Smooth muscle cell (in vitro differentiated cells): ENCODE results near the gene LIN54. TPM values are rescaled to one million over a fixed set of nuclear protein-coding genes. Genes with fewer than 3 reads are reported as not detected.
"Not testable (repeated sequence)": the region's sequence is repeated elsewhere in the genome, so short reads cannot be mapped to it uniquely, and the experiment has no call there.

Experiments
- DNase-seq: peaks from one replicate; lab custom pipeline; 2025; ENCODE audit not compliant: unreplicated experiment; lab: John Stamatoyannopoulos, UW
- H2AFZ ChIP-seq: fragments of 200-600 bp; sonication (generic); 2 replicates; pipeline ENCODE4 v1.6.0; 2016; ENCODE audit warnings: antibody characterized with exemption, low read depth, mild to moderate bottlenecking
- H3F3A ChIP-seq: fragments of 200-600 bp; sonication (generic); 2 replicates; pipeline ENCODE4 v1.6.0; 2017; ENCODE audit warnings: antibody characterized with exemption, low read depth
- H3K27ac ChIP-seq: fragments of 200-600 bp; sonication (generic); 2 replicates; pipeline ENCODE4 v1.5.1; 2016; ENCODE audit warnings: low read depth, mild to moderate bottlenecking
- H3K27me3 ChIP-seq: fragments of 200-600 bp; sonication (generic); 2 replicates; pipeline ENCODE4 v1.6.1; 2016; ENCODE audit warnings: low read depth, mild to moderate bottlenecking
- H3K36me3 ChIP-seq: fragments of 200-600 bp; sonication (generic); 2 replicates; pipeline ENCODE4 v1.5.1; 2016; ENCODE audit warnings: low read depth
- H3K4me1 ChIP-seq: fragments of 200-600 bp; sonication (generic); 2 replicates; pipeline ENCODE4 v1.5.1; 2016; ENCODE audit warnings: low read depth
- H3K4me2 ChIP-seq: fragments of 200-600 bp; sonication (generic); 2 replicates; pipeline ENCODE4 v1.6.0; 2016; ENCODE audit warnings: mild to moderate bottlenecking
- H3K4me3 ChIP-seq: fragments of 200-600 bp; sonication (generic); 2 replicates; pipeline ENCODE4 v1.5.1; 2016; ENCODE audit warnings: mild to moderate bottlenecking
- H3K79me2 ChIP-seq: fragments of 200-600 bp; sonication (generic); 2 replicates; pipeline ENCODE4 v1.6.0; 2016; ENCODE audit warnings: low read depth, mild to moderate bottlenecking
- H3K9ac ChIP-seq: fragments of 200-600 bp; sonication (generic); 2 replicates; pipeline ENCODE4 v1.6.0; 2016; ENCODE audit warnings: low read depth
- H3K9me3 ChIP-seq: fragments of 200-600 bp; sonication (generic); replicated peaks from 2 replicates; pipeline ENCODE4 v1.5.1; 2016; ENCODE audit warnings: low read depth
- H4K20me1 ChIP-seq: fragments of 200-600 bp; sonication (generic); 2 replicates; pipeline ENCODE4 v1.6.0; 2016; ENCODE audit warnings: low read depth
- WGBS: methylation state at CpG from one replicate; pipeline ENCODE4 v1.1.7; 2016; ENCODE audit warnings: low lambda C conversion rate; 5-methylcytosine and 5-hydroxymethylcytosine counted together
- polyA plus RNA-seq: library from polyadenylated mRNA; unstranded; fragments of >200 nt; fragmentation: Nextera tagmentation; extraction: Ambion mirVana; gene quantifications from 2 replicates; pipeline ENCODE4 v1.2.1, GENCODE V29; 2016
- total RNA-seq: library from RNA; depleted of rRNA; stranded (reverse); fragments of >200 nt; gene quantifications from 2 replicates; pipeline ENCODE4 v1.2.3, GENCODE V29; 2014
- TF ChIP-seq, protein P1 (sequence below): fragments of 200-600 bp; sonication (generic); IDR thresholded peaks from 2 replicates; pipeline ENCODE4 v1.5.1; 2017; ENCODE audit warnings: borderline replicate concordance, mild to moderate bottlenecking, antibody characterized with exemption; ENCODE audit not compliant: insufficient read depth, poor library complexity, severe bottlenecking

The LIN54 gene
- total and polyA plus RNA-seq, 2 experiments from 2014 or later: 5.0 to 24.1 TPM

DNA sequence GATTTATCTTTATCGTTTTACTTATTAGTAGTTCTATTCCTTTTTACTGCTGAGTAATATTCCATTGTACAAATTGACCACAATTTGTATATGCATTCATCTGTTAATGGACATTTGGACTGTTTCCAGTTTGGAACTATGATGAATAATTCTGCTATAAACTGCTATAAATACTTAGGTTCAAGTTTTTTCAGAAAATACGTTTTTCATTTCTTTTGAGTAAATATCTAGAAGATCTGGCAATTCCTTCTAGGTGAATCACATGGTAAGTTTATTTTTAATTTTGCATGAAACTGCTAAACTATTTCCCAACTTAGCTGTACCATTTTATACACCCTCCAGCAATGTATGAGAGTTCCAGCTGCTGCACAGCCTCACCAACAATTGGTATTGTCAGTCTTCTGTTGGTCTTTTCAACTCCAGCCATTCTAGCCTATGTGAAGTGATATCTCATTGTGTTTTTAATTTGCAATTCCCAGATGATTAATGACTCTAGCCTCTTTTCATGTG is 22.2 kb downstream of the LIN54 start:
- no peak overlapping the region for H2AFZ ChIP-seq
- TF ChIP-seq, protein P1, sequence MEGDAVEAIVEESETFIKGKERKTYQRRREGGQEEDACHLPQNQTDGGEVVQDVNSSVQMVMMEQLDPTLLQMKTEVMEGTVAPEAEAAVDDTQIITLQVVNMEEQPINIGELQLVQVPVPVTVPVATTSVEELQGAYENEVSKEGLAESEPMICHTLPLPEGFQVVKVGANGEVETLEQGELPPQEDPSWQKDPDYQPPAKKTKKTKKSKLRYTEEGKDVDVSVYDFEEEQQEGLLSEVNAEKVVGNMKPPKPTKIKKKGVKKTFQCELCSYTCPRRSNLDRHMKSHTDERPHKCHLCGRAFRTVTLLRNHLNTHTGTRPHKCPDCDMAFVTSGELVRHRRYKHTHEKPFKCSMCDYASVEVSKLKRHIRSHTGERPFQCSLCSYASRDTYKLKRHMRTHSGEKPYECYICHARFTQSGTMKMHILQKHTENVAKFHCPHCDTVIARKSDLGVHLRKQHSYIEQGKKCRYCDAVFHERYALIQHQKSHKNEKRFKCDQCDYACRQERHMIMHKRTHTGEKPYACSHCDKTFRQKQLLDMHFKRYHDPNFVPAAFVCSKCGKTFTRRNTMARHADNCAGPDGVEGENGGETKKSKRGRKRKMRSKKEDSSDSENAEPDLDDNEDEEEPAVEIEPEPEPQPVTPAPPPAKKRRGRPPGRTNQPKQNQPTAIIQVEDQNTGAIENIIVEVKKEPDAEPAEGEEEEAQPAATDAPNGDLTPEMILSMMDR: no peak
- WGBS: 89% methylated on average over 2 of the region's 2 CpGs
- no peaks in the 10 kb centered on the region for H3K36me3 ChIP-seq
- DNase-seq: no peak
- no peaks in the 10 kb centered on the region for H3K27me3 ChIP-seq
- H3K79me2 ChIP-seq: peaks cover 10% of the 10 kb centered on the region
- no peaks in the 10 kb centered on the region for H3K9me3 ChIP-seq
- no peak overlapping the region for H3K27ac ChIP-seq
- no peak overlapping the region for H3K4me3 ChIP-seq
- H3F3A ChIP-seq: no peaks in the 10 kb centered on the region
- H3K4me2 ChIP-seq: no peak overlapping the region
- no peaks in the 10 kb centered on the region for H3K4me1 ChIP-seq
- H3K9ac ChIP-seq: no peak overlapping the region
- no peaks in the 10 kb centered on the region for H4K20me1 ChIP-seq

GRCh38 chr4:82987519-82987918 is 23.1 kb downstream of the LIN54 start:
- not testable (repeated sequence) for DNase-seq, H3K9ac ChIP-seq, H3F3A ChIP-seq, H3K27ac ChIP-seq, H3K4me1 ChIP-seq, H4K20me1 ChIP-seq, H3K36me3 ChIP-seq, H3K27me3 ChIP-seq, H3K4me2 ChIP-seq, H3K9me3 ChIP-seq, H2AFZ ChIP-seq, H3K4me3 ChIP-seq
- H3K79me2 ChIP-seq: peaks cover 10% of the 10 kb centered on the region

DNA sequence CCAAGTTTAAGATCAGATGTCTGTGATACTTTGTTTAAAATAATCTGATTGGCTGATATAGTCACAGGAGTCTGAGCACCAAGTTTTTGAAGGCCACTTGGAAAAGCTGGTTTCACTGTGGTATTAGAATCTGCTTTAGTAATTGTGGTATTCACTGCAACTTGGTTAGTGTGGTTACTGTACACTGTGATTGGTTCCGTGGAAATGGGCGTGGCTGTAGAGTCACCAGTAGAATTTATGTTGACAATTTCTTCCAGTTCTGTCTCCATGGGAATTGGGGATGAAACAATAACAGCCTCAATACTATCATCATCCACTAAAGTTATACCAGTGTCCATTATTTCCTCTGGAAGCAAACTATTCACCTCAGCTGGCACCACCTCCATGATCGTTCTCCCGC is 26.2 kb downstream of the LIN54 start:
- Histone ChIP-seq H3K9me3 (no peaks in the 10 kb centered on the region), H3K9ac (no peak overlapping the region), H3K27ac (no peak overlapping the region), H3K36me3 (no peaks in the 10 kb centered on the region), H3K4me2 (no peak overlapping the region), H4K20me1 (no peaks in the 10 kb centered on the region), H2AFZ (no peak overlapping the region), H3K4me1 (no peaks in the 10 kb centered on the region), H3K27me3 (no peaks in the 10 kb centered on the region), H3K4me3 (no peak overlapping the region), H3K79me2 (peaks cover 10% of the 10 kb centered on the region), H3F3A (no peaks in the 10 kb centered on the region)
- DNase-seq: no peak
- WGBS: 100% methylated on average over 4 of the region's 4 CpGs
- TF ChIP-seq, protein P1: no peak

DNA sequence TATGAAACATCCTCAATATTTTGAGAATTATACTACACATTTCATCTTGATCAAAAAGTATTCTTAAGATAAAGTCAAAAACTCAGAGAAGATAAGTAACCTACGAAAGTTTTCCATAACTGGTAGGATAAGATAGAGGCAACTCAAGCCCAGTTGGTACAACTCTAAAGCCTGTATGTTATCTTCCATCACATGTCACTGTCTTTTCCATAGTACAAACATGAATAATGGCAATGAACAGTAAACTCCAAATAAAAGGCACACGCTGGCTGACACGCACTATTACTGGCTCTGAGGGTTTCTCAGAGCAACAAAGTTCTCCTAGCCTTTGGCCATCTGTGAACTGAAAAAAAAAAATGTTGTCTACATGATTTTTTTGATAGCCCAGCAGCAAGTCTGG is 27.2 kb downstream of the LIN54 start:
- Histone ChIP-seq H4K20me1 (no peaks in the 10 kb centered on the region), H3K36me3 (no peaks in the 10 kb centered on the region), H3K9ac (no peak overlapping the region), H3K27me3 (no peaks in the 10 kb centered on the region), H2AFZ (no peak overlapping the region), H3K4me3 (no peak overlapping the region), H3F3A (no peaks in the 10 kb centered on the region), H3K9me3 (no peaks in the 10 kb centered on the region), H3K79me2 (peaks cover 10% of the 10 kb centered on the region), H3K27ac (no peak overlapping the region), H3K4me1 (no peaks in the 10 kb centered on the region), H3K4me2 (no peak overlapping the region)
- TF ChIP-seq, protein P1: no peak
- no peak for DNase-seq
- WGBS: 97% methylated on average over 3 of the region's 3 CpGs
